Transverse colon (tissue), 4 donors: ENCODE data around the gene ACO1. TPM values are rescaled to one million over a fixed set of nuclear protein-coding genes. Genes with fewer than 3 reads are reported as not detected.

Experiments used
- DNase-seq: peaks from one replicate; pipeline ENCODE4 v3.0.0-alpha.2; 2019
- H3K27ac ChIP-seq, 4 donors: fragments of 200-600 bp; sonication (generic); 2 replicates each; pipeline ENCODE4 v1.5.1; 2016 to 2018; ENCODE audit warnings: inconsistent platforms in 4 of 4
- H3K27me3 ChIP-seq: fragments of 200-600 bp; sonication (generic); 2 replicates; pipeline ENCODE4 v1.5.1; 2017; ENCODE audit warnings: inconsistent platforms
- H3K36me3 ChIP-seq, 4 donors: fragments of 200-600 bp; sonication (generic); 2 replicates each; pipeline ENCODE4 v1.5.1; 2017 to 2019; ENCODE audit warnings: inconsistent platforms in 4 of 4
- H3K4me1 ChIP-seq, 4 donors: fragments of 200-600 bp; sonication (generic); 2 replicates each; pipeline ENCODE4 v1.5.1; 2017 to 2020; ENCODE audit warnings: inconsistent platforms in 4 of 4
- H3K4me3 ChIP-seq, 4 donors: fragments of 200-600 bp; sonication (generic); 1 replicate in 1 of 4; 2 replicates in 3 of 4; pipeline versions ENCODE4 v1.5.1 to v1.6.1; 2017 to 2019; ENCODE audit warnings: inconsistent platforms in 4 of 4
- H3K9me3 ChIP-seq, 2 donors: fragments of 200-600 bp; sonication (generic); 2 replicates each; pipeline ENCODE4 v1.5.1; 2017 to 2019; ENCODE audit warnings: inconsistent platforms in 2 of 2
- EP300 ChIP-seq: sonication (generic); formaldehyde crosslinking; IDR thresholded peaks from one replicate; pipeline ENCODE4 v1.6.1; 2017; ENCODE audit warnings: antibody characterized with exemption, low read depth
- POLR2A ChIP-seq: fragments of 450-650 bp; IDR thresholded peaks from one replicate; pipeline ENCODE4 v1.6.1; 2016; ENCODE audit warnings: antibody characterized with exemption, mild to moderate bottlenecking, moderate library complexity
- POLR2AphosphoS5 ChIP-seq, 3 donors: sonication (generic); formaldehyde crosslinking; IDR thresholded peaks; one replicate each; pipeline ENCODE4 v1.6.1; 2016; ENCODE audit warnings: antibody characterized with exemption in 3 of 3
- WGBS, 2 donors: methylation state at CpG; one replicate each; pipeline ENCODE4 v1.1.5; 2018; ENCODE audit warnings: low coverage in 1 of 2; 5-methylcytosine and 5-hydroxymethylcytosine counted together
- in situ Hi-C, 4 donors: fragments of 200-750 bp; cut with MboI; loops; one replicate each; pipeline versions ENCODE4 v1.15.0 to v1.15.1; 2017; ENCODE audit warnings: low sequenced_read_pairs in 3 of 4, low pct_ligation_motif_present in 1 of 4, low pct_unique_long_range_greater_than_20kb in 1 of 4
- intact Hi-C: fragments of 100-400 bp; cut with DNase I; formaldehyde crosslinking; loops from one replicate; pipeline ENCODE4 v1.15.1; 2023; ENCODE audit warnings: low total_unique reads
- total RNA-seq, 4 donors: library from RNA; depleted of rRNA; stranded (reverse); fragments of >200 nt; gene quantifications; one replicate each; pipeline ENCODE4 v1.1.0, GENCODE V29; 2016
- TF ChIP-seq, protein P1 (sequence below), 5 experiments: fragments of 200-600 bp in 3 of 5; fragments of 450-650 bp in 2 of 5; sonication (generic) in 3 of 5; IDR thresholded peaks; 1 replicate in 2 of 5; 2 replicates in 3 of 5; pipeline ENCODE4 v1.5.1; 2016 to 2017; ENCODE audit warnings: antibody characterized with exemption in 5 of 5, inconsistent platforms in 3 of 5, mild to moderate bottlenecking in 2 of 5, moderate library complexity in 1 of 5

ACO1 gene
- total RNA-seq, 4 donors from 2014 or later: 10.1 to 34.5 (median 27.3) TPM

DNA sequence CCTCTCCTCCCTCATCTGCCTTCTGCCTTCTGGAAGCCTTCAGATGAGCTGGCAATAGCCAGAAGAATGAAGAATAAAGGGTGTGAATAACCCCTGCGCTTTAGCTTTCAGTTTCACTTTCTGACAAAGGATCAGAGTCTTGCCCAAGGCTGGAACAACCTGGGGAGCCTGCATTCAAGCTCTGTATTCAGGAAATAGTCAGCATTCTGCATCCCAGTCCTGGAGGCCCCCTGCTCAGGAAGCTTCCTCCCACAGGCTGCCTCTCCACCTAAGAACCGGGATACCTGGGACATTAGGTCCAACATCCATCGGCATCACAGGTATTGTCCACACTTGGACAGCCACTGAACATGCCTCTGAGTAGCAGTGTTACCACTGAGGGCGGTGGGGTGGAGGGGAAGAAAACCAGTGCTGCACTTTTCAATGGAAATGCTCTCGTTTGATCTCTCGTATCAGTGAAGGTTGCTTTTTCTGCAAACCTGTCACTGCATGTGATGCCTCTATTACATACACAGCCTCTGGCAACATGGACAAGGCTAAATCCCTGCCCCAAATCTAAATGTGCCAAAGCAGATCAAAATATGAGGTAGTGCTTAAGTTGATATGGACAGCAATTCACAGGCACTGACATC lies 39.8 kb upstream of the ACO1 start:
- Histone ChIP-seq H3K4me1 (no peaks in the 10 kb centered on the region), H3K27ac (no peak overlapping the region), H3K27me3 (no peaks in the 10 kb centered on the region), H3K9me3 (no peaks in the 10 kb centered on the region), H3K4me3 (no peak overlapping the region), H3K36me3 (no peaks in the 10 kb centered on the region)
- 20 to 52% methylated on average over 1 to 6 of the region's 6 CpGs for WGBS, 2 donors
- TF ChIP-seq POLR2A: no peak
- TF ChIP-seq EP300: no peak
- TF ChIP-seq, protein P1, sequence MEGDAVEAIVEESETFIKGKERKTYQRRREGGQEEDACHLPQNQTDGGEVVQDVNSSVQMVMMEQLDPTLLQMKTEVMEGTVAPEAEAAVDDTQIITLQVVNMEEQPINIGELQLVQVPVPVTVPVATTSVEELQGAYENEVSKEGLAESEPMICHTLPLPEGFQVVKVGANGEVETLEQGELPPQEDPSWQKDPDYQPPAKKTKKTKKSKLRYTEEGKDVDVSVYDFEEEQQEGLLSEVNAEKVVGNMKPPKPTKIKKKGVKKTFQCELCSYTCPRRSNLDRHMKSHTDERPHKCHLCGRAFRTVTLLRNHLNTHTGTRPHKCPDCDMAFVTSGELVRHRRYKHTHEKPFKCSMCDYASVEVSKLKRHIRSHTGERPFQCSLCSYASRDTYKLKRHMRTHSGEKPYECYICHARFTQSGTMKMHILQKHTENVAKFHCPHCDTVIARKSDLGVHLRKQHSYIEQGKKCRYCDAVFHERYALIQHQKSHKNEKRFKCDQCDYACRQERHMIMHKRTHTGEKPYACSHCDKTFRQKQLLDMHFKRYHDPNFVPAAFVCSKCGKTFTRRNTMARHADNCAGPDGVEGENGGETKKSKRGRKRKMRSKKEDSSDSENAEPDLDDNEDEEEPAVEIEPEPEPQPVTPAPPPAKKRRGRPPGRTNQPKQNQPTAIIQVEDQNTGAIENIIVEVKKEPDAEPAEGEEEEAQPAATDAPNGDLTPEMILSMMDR (IDR thresholded peaks at IDR 0.05): no peak
- TF ChIP-seq POLR2AphosphoS5 (IDR thresholded peaks at IDR 0.05): no peak
- in situ Hi-C loops (no loop called here), intact Hi-C loops (no loop called here)
- no peak for DNase-seq

DNA sequence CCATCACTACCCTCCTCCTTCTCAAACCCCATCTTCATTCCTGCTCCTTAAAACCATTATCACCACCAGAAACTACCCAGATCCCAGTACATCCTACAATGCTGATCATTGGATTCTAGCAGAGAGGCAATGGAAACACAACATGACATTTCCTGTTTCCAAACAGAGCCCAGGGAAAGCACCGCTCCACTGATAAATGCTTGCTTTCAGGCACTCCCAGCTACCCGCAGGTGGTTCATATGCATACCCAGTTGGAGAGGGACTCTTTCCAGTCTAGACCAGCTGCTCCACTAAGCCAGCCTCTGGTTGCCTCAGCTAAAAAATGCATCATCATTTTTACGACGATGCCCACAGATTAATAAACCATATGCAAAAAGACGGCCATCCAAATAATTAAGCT lies 39.2 kb upstream of the ACO1 start:
- Histone ChIP-seq H3K27ac (no peak overlapping the region), H3K4me1 (no peaks in the 10 kb centered on the region), H3K4me3 (no peak overlapping the region), H3K9me3 (no peaks in the 10 kb centered on the region), H3K27me3 (no peaks in the 10 kb centered on the region), H3K36me3 (no peaks in the 10 kb centered on the region)
- intact Hi-C loops (no loop called here), in situ Hi-C loops (no loop called here)
- no peak for DNase-seq
- TF ChIP-seq EP300: no peak
- no peak for TF ChIP-seq POLR2A
- TF ChIP-seq POLR2AphosphoS5 (IDR thresholded peaks at IDR 0.05): no peak
- TF ChIP-seq, protein P1 (IDR thresholded peaks at IDR 0.05): no peak
- WGBS, 2 donors: 57 to 91% methylated on average over 3 to 5 of the region's 5 CpGs

DNA sequence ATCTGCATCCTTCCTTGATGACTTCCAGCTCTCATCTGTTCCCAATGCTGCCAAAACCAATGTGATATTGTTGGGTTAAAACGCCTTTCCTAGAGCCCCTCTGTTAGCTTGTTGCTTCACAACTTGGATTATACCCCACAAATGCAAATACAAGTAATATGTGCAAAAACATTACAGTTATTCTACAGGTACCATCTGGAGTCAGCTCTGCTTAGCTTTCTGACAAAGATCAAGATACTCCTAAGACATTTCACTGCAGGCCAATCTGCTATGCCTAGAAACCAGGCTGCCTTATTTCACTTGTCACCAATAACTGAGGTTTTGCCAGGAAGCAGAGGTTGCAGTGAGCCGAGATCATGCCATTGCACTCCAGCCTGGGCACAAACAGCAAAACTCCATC lies 36.9 kb upstream of the ACO1 start:
- intact Hi-C loops (no loop called here), in situ Hi-C loops (no loop called here)
- no peaks in the 10 kb centered on the region for H3K27me3 ChIP-seq
- 61% methylated on average over 2 of the region's 2 CpGs; no CpG with 5 or more reads in 1 of the 2 donors for WGBS, 2 donors
- H3K9me3 ChIP-seq: no peaks in the 10 kb centered on the region
- H3K27ac ChIP-seq: no peak overlapping the region
- no peak for DNase-seq
- TF ChIP-seq POLR2A (no peak), POLR2AphosphoS5 (IDR thresholded peaks at IDR 0.05) (no peak), EP300 (no peak)
- TF ChIP-seq, protein P1 (IDR thresholded peaks at IDR 0.05): no peak
- H3K4me1 ChIP-seq: no peaks in the 10 kb centered on the region
- H3K4me3 ChIP-seq: no peak overlapping the region
- H3K36me3 ChIP-seq: no peaks in the 10 kb centered on the region

DNA sequence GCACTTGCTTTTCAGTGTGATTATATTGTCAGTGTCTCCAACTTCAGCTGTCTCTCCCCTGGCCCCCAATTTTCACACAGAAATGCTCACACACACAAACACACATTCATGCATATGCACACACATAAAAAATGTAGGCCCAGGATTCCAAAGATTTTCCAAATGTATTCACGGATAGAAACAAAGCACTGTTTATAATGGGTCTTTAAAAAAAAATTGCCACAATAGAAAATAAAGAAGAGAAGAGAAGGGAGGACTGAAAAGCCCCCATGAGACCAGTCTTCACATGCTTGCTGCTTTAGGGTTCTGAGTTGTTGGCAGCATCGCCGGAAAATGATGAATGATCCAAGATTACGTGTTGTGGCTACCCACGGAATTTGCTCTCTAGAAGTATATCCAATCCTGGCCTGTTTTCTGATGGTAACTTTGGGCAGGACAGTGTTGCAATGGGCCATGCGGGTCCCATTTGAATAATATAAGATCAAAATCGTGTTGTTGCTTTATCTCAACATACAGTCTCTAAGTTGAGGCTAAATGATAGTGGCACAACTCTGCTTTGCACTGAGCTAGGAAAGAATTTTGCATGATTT lies 36.2 kb upstream of the ACO1 start:
- Histone ChIP-seq H3K27me3 (no peaks in the 10 kb centered on the region), H3K36me3 (no peaks in the 10 kb centered on the region), H3K9me3 (no peaks in the 10 kb centered on the region), H3K4me3 (no peak overlapping the region), H3K4me1 (no peaks in the 10 kb centered on the region), H3K27ac (no peak overlapping the region)
- in situ Hi-C loops (no loop called here), intact Hi-C loops (no loop called here)
- WGBS, 2 donors: 68 to 81% methylated on average over 7 of the region's 7 CpGs
- TF ChIP-seq EP300: no peak
- TF ChIP-seq, protein P1 (IDR thresholded peaks at IDR 0.05): no peak
- TF ChIP-seq POLR2A: no peak
- DNase-seq: no peak
